Left cardiac atrium (tissue), 4 donors: ENCODE data around the gene FAM200C. TPM values are rescaled to one million over a fixed set of nuclear protein-coding genes. Genes with fewer than 3 reads are reported as not detected.

Source experiments
- ATAC-seq, 2 donors: fragments of 200-7000 bp; cut with Tn5 transposase; one replicate each; pipeline ENCODE4 v1.9.1; 2020; ENCODE audit warnings: mild to moderate bottlenecking in 2 of 2, moderate library complexity in 2 of 2
- DNase-seq: peaks from one replicate; pipeline ENCODE4 v3.0.0-alpha.2; 2020
- intact Hi-C, 2 donors: fragments of 100-400 bp; cut with DNase I; formaldehyde crosslinking; loops; one replicate each; pipeline versions ENCODE4 v1.14.1 to v1.15.1; 2022 to 2023
- total RNA-seq, 2 donors: library from RNA; stranded (reverse); fragmentation: NEBNext Ultra II Directional; extraction: Animal tissue kit (Norgen Biotek cat#: 25700); gene quantifications; one replicate each; pipeline ENCODE4 v1.2.1, GENCODE V29; 2021
- donor health status: DM: no; HTN: yes; CAD: no.
- donor health status: DM: no; HTN: yes; CAD: no; lungs with severe emphysema.
- donor health status: DM: yes; HTN: yes; CAD: no.
- donor health status: Dilated cardiomyopathy.

Gene FAM200C
- total RNA-seq, 2 donors from 2014 or later, result 2.1 to 4.2 TPM

DNA sequence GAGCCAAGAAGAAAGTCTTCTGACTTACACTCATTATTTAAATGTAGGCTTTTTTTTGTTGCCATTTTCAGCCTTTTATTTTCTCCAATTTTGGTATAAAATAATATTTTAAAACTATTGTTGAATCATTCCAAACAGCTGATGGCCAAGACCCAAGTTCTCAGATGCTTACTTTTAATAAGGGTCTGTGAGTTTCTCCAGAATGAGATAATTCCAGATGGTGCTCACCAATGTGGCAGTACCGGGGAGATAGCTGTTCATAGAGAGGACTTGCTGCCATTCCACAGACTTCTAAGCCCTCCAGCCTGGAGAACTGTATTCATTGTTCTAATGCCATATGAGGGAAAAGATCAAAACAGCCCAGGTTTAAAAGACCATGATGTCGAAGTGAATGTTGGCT is 24.2 kb downstream of the FAM200C start:
- DNase-seq (no peak), ATAC-seq (no peak)
- intact Hi-C loops, result no loop called here

GRCh38 chr5:160375166-160375565 is 24.7 kb downstream of the FAM200C start:
- intact Hi-C loops, result no loop called here
- DNase-seq (no peak), ATAC-seq (no peak)

DNA sequence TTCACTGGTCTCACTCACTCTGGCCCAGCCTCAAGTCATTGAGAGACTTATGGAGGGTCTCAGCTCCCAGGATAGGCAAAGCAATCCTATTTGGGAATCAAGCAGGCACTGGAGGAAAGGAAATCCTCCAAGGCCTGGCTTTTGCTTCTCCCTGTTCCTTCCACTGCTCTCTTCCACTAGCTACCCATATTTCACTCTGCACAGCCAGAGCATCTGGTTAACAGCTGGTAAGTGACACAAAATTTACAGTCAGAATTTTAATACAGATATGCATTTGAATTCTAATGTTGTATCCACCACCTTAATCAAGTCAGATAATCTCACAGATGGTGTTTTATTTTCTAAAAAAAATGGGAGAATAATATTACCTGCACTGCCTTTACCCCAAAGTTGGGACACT is 28.6 kb downstream of the FAM200C start:
- no peak for DNase-seq
- intact Hi-C loops, result no loop called here
- ATAC-seq, result no peak

DNA sequence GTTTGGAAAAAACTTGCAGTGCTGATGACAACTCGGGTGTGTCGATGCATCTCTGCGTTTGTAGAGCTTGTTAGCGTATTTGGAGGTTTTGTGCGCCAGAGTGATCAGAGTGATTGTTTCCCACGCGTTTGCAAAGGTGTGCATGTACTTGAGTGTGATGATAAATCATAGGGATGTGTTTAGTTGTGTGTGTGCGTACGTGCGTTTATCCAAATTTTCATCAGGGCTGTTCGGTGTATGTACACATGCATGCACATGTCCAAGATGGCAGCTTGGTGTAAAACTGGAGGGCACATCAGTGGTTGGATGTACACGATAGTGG is 29.2 kb downstream of the FAM200C start:
- intact Hi-C loops, result no loop called here
- ATAC-seq, result no peak

GRCh38 chr5:160369990-160370712 is 29.7 kb downstream of the FAM200C start, which contains the start of gene C1QTNF2:
Gene C1QTNF2, minus strand, starts transcription at chr5:160370626. Its CDS starts 15,615 bp downstream, at chr5:160355011.
- DNase-seq (peak; percentile 77), ATAC-seq (peak; percentile 89 to 91)

More for the DNA sequence above, 29.2 kb downstream of the FAM200C start:
- no peak for DNase-seq

DNA sequence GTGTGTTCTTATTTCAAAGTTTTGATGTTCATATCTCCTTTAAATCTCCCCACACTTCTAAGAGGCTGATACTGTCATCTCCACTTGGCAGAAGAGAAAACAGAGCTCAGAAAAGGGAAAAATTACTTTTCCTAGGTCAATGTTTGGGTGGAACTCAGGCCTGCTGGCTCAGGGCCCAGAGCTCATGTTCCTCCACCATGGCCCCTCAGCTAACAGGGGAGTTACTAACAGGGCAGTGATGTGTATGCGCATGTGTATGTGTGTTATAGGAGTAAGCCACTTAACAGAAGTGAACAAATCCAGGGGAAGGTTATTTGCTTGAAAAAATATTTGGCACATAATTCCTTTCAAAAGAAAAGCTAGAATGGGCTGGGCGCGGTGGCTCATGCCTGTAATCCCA is 32.0 kb downstream of the FAM200C start:
- ATAC-seq (no peak), DNase-seq (no peak)
- intact Hi-C loops, result no loop called here

More at GRCh38 chr5:160369990-160370712, 29.7 kb downstream of the FAM200C start, which contains the start of gene C1QTNF2:
- intact Hi-C loops, result no loop called here

DNA sequence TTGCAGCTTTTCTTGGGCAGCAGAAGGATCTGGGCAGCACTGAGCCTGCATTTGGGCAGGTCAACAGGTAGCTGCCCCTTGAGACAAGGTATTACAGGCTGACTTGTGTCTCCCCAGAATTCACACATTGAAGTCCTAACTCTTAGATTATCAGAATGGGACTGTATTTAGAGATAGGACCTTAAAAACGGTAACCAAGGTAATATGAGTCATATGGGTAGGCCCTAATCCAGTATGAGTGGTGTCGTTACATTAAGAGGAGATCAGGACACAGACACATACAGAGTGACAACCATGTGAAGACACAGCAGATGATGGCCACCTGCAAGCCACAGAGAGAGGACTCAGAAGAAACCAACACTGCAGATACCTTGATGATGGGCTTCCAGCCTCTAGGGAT is 32.6 kb downstream of the FAM200C start:
- DNase-seq (no peak), ATAC-seq (no peak)
- intact Hi-C loops, result no loop called here

DNA sequence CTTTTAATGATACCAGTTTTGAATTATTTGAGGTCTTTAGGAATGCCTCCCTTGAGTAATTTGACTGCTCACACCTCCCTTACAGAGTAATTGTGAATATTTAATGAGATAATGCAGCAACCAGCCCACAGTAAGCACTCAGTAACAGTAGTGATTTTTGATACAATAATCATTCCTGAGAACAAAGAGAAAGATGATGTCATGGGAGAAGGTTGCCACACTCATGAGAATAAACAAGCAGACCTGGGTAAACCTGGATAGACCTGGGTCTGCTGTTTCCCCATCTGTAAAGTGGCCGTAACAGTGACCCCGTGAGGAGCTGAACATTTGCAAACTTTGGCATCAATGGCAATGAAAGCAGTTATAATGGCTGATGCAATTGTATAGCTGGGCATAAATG is 33.6 kb downstream of the FAM200C start:
- DNase-seq (no peak), ATAC-seq (no peak)
- intact Hi-C loops, result no loop called here

DNA sequence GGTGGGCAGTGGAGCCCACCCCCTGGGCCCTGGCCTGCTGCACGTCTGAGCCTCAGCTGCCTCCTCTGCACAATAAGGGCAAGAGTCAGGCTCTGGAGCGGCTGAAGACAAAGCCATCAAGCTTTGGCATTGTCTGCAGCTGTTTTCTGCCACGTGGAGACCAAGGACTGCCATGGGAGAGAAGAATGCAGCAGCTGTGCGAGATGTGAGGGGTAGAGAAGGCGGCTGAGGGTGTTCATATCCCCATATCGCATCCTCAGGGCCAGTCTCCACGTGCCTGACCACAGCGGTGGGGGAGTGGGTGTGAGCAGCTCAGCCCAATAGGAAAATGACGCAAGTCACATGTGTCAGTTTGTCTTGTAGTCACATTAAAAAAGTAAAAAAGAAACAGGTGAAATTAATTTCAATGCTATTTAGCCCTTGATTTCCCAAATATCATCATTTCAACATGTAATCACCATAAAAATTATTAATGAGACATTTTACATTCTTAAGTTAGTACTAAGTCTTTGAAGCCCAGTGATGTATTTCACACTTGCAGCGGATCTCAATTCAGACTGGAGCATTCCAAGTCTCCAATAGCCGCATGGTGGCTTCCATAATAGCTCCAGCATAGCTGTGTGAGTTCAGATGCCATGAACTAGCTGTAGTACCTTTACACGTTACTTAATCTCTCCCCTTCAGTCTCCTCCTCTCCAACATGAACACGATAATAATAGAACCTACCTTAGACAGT is 36.0 kb downstream of the FAM200C start:
- intact Hi-C loops, result no loop called here
- peak; percentile 12 to 15 for ATAC-seq
- DNase-seq, result no peak

DNA sequence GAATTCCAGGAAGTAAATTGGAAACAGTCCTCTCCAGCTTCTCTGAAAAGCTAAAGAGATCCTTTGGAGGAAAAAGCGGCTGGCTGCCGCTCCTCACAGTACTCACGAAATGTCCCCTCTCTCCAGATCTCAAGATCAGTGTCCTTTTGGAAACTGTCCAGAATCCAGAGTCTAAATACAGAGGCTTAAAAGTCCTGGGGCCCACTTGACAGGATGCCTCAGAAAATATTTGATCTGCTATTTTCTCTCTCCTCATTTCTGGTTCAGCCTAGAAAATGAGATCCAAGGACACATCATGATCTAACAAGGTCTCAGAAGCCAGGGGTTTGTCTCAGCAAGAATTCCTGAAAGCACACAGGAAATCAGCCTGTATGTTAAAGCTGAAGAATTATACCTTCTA is 36.6 kb downstream of the FAM200C start:
- DNase-seq, result no peak
- intact Hi-C loops, result no loop called here
- peak; percentile 5 to 32 for ATAC-seq

DNA sequence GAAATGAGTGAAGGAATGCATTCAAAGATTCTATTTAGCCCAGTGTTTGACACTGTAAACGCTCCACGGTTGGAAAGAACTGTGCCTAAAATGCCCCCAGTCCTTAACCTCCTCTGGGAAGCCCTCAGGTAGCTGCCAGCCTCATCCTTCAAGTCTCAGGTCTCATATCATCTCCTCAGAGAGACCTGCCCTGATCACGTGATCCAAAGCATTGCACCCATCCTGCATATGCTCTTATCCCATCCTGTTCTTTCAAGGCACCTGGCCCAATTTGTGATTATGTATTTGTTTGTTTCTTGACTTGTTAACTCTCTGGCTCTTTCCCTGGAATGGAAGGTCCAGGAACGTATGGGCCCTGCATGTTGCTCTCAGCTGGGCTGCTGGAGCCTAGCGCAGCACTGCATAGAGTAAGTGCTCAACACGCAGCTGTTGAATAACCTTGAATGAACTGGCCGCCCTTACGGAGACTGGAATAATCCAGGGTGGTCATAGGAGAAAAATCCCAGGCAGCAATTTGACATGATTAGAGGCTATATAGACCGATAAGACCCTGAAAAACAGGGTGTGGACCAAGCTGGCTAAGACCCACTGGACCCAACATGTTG is 38.1 kb downstream of the FAM200C start:
- intact Hi-C loops, result no loop called here
- ATAC-seq, result no peak
- no peak for DNase-seq

DNA sequence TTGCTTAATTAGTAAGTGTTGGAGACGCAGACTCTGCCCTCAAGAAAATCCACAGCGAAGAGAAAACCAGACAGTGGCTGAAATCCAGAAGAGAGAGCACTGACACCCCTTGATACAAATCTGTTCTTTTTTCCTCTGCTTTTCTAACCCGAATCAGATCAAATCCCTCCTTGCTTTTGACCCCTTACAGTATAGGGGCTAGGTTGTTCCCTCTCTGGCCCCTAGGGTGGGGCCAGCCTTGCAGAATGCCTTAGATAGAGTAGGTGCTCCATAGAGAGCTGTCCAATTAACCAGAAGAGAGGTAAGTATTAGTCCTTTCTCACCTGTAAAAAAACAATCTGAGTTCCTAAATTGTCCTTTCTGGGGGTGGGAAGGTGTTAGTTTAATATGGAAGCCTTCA is 39.5 kb downstream of the FAM200C start:
- DNase-seq, result no peak
- no peak for ATAC-seq
- intact Hi-C loops, result no loop called here

GRCh38 chr5:160359816-160360215 is 40.0 kb downstream of the FAM200C start:
- intact Hi-C loops, result no loop called here
- ATAC-seq (no peak), DNase-seq (no peak)

DNA sequence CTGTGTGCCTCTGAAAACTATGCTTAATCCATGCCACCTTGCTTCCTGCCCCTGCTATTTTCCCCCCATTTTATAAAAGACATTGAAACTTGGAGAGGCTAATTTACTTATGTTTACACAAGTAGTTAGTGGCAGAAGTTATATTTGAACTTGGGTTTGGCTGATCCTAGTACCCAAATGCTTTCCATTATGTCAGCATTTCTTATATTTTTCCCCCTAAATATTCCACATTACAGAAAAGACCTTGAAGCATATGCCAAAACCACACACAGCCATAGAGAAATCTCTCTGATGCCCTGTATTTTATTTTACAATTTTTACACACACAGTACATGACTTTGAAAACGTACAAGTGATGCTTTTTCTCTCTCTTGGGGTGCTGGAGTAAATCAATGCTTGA is 40.6 kb downstream of the FAM200C start:
- intact Hi-C loops, result no loop called here
- ATAC-seq, result no peak

GRCh38 chr5:160357861-160358411 is 41.9 kb downstream of the FAM200C start:
- DNase-seq (peak; percentile 48), ATAC-seq (peak; percentile 66 to 87)
- intact Hi-C loops, result no loop called here

More for the DNA sequence above, 40.6 kb downstream of the FAM200C start:
- DNase-seq, result no peak

- intact Hi-C loops, result no loop called here
- ATAC-seq, result no peak
- DNase-seq, result no peak
Measured at GRCh38 chr5:160357394-160357793, 42.5 kb downstream of the FAM200C start.

DNA sequence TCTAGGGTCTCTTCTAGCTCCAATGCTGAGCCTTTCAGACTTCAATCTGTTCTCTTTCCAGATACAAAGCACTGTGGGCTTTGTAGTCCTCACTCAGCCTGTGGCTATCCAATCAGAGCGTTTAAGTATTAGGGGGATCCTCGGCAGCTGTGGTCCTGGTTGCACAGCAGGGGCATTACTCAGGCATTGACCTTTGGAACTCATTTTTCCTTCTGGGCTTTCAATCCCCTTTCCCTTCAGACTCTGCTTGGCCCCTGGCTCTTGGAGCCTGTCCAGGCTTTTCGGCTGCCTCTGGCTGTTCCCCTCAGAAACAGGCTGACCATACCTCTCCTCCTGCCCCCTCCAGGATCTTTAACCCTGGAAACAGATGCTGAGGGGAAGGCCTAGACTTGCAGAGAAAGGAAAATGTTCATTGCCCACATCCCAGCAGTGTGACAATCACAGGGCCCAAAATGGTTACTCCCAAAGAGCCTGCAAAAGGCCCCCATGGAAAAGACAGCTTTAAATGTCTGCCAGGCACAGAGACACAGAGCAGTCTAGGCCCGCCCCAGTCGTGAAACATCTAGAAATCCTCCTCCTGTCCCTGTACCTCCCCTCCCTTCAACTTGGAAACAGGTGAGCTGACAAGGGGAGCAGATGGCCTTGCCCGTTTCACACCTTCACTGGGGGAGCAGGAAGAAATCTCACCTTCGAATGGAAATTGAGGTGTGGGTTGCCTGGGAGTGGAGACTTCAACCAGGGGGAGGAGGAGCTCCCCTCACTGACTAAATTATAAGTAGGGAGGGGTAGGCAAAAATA is 43.1 kb downstream of the FAM200C start:
- intact Hi-C loops, result no loop called here
- DNase-seq, result no peak
- ATAC-seq, result no peak

GRCh38 chr5:160354666-160355065 is 45.2 kb downstream of the FAM200C start:
- ATAC-seq, result no peak

DNA sequence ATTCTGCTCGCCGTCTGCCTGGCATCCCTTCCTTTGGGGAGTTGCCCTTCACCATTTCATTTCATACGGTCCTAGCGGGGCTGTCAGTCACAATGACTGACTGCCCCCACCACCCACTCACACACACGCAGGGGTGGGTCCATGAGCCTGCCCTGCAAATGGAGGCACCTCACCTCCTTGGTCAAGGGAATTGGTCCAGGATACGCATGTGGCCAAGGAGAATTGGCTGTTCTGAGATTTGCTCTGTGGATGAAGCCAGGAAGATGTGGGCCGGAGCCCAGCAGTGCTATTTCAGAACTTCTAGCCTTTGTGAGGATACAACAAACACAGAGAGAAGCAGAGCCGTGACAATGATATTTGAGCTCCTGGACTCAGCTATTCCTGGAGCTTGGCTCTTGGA is 46.5 kb downstream of the FAM200C start:
- peak; percentile 9 to 35 for ATAC-seq

More at GRCh38 chr5:160354666-160355065, 45.2 kb downstream of the FAM200C start:
- no peak for DNase-seq
- intact Hi-C loops, result no loop called here

More for the DNA sequence above, 46.5 kb downstream of the FAM200C start:
- DNase-seq, result no peak
- intact Hi-C loops, result no loop called here
